Measurements from ENCODE around the gene RNF5.

DNA sequence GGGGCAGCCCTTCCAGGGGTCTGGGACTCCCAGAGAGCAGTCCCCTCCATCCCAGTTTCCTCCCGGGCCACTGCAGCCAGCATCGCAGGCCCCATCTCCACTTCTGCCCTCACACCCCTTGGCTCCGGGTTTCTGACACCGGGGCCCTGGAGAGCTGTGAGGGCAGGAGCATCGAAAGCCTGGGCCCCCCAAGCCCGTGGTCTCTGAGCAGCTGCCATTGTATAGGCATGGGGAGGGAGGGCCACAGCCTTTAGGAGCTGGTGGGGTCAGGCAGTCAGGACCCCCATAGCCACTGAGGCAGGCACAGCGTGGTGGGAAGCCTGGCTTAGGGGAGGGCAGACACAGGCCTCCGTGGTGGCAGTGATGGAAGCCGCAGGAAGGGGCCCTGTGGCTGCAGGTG is 24.0 kb downstream of the RNF5 start:
- TF ChIP-seq EZH2phosphoT487 (IDR thresholded peaks at IDR 0.05; ENCODE audit: borderline replicate concordance, low read length), result no peak
- no peak for TF ChIP-seq CTCF (IDR thresholded peaks at IDR 0.05; ENCODE audit: low read depth, low read length, poor library complexity, severe bottlenecking)
